A673 (cell line): ENCODE measurements around the gene SLC2A6. TPM values are rescaled to one million over a fixed set of nuclear protein-coding genes. Genes with fewer than 3 reads are reported as not detected.
A peak's percentile ranks its signal among the peaks of the same experiment; 100 is the strongest.

Experiments
- BruUV-seq: library from RNA; stranded (reverse); fragments of 400-500 nt; replicated peaks from 2 replicates; lab custom pipeline; 2021; lab: Mats Ljungman, UMichigan
- CTCF ChIA-PET: fragments of 300-600 bp; sonication (Branson Sonifier 250); formaldehyde crosslinking; loops from one replicate; lab custom pipeline; 2022; ENCODE audit warnings: antibody characterized with exemption; lab: Charles Lee
- POLR2A ChIA-PET: fragments of 300-600 bp; sonication (Branson Sonifier 250); formaldehyde crosslinking; loops from one replicate; lab custom pipeline; 2022; ENCODE audit warnings: antibody characterized with exemption; ENCODE audit not compliant: low non-redundant PET; lab: Charles Lee
- DNase-seq: peaks from one replicate; pipeline ENCODE4 v3.0.0-alpha.2; 2015; ENCODE audit warnings: low spot score
- H3K27ac ChIP-seq: fragments of 200-600 bp; sonication (generic); 2 replicates; pipeline ENCODE4 v1.5.1; 2016; ENCODE audit warnings: mixed run types, low read depth, mild to moderate bottlenecking, mixed read lengths, antibody characterized with exemption, low read length; ENCODE audit not compliant: poor library complexity, severe bottlenecking
- H3K27me3 ChIP-seq: fragments of 200-600 bp; sonication (generic); replicated peaks from 2 replicates; pipeline ENCODE4 v1.6.1; 2017; ENCODE audit warnings: mixed run types, low read depth, mild to moderate bottlenecking, mixed read lengths, antibody characterized with exemption, low read length; ENCODE audit not compliant: insufficient read depth, poor library complexity
- H3K36me3 ChIP-seq: fragments of 200-600 bp; sonication (generic); 2 replicates; pipeline ENCODE4 v1.6.1; 2016; ENCODE audit warnings: mixed run types, mild to moderate bottlenecking, mixed read lengths, antibody characterized with exemption, low read length; ENCODE audit not compliant: insufficient read depth, poor library complexity, severe bottlenecking
- H3K4me1 ChIP-seq: fragments of 200-600 bp; sonication (generic); 2 replicates; pipeline ENCODE4 v1.6.1; 2017; ENCODE audit warnings: mixed run types, mild to moderate bottlenecking, mixed read lengths, antibody characterized with exemption, low read length; ENCODE audit not compliant: insufficient read depth, poor library complexity, severe bottlenecking
- H3K4me3 ChIP-seq: fragments of 200-600 bp; sonication (generic); 2 replicates; pipeline ENCODE4 v1.5.1; 2016; ENCODE audit warnings: low read depth, mixed run types, mild to moderate bottlenecking, mixed read lengths, low read length; ENCODE audit not compliant: poor library complexity, severe bottlenecking
- H3K9me3 ChIP-seq: fragments of 200-600 bp; sonication (generic); 2 replicates; pipeline ENCODE4 v1.6.1; 2016; ENCODE audit warnings: mixed run types, low read depth, mild to moderate bottlenecking, mixed read lengths, antibody characterized with exemption, low read length; ENCODE audit not compliant: poor library complexity, severe bottlenecking
- EZH2 ChIP-seq: fragments of 200-600 bp; sonication (generic); IDR thresholded peaks from 2 replicates; pipeline ENCODE4 v1.6.1; 2017; ENCODE audit warnings: borderline replicate concordance, low read depth, mild to moderate bottlenecking, mixed read lengths, antibody characterized with exemption, low read length; ENCODE audit not compliant: poor library complexity, severe bottlenecking
- intact Hi-C: fragments of 100-400 bp; cut with micrococcal nuclease; formaldehyde crosslinking; loops from one replicate; pipeline ENCODE4 v1.10.0; 2022; ENCODE audit not compliant: unreplicated experiment
- total RNA-seq: library from RNA; stranded (reverse); gene quantifications from 2 replicates; pipeline ENCODE4 v1.2.3, GENCODE V29; 2021
- TF ChIP-seq, protein P1 (sequence below): fragments of 300-800, 200-600 bp; sonication (generic); conservative IDR thresholded peaks from 2 replicates; pipeline ENCODE4 v1.5.1; 2017; ENCODE audit warnings: low read depth, mild to moderate bottlenecking, antibody characterized with exemption, low read length, moderate library complexity, mixed read lengths

The SLC2A6 gene
- total RNA-seq, 1 experiment from 2014 or later, result 1.8 TPM

DNA sequence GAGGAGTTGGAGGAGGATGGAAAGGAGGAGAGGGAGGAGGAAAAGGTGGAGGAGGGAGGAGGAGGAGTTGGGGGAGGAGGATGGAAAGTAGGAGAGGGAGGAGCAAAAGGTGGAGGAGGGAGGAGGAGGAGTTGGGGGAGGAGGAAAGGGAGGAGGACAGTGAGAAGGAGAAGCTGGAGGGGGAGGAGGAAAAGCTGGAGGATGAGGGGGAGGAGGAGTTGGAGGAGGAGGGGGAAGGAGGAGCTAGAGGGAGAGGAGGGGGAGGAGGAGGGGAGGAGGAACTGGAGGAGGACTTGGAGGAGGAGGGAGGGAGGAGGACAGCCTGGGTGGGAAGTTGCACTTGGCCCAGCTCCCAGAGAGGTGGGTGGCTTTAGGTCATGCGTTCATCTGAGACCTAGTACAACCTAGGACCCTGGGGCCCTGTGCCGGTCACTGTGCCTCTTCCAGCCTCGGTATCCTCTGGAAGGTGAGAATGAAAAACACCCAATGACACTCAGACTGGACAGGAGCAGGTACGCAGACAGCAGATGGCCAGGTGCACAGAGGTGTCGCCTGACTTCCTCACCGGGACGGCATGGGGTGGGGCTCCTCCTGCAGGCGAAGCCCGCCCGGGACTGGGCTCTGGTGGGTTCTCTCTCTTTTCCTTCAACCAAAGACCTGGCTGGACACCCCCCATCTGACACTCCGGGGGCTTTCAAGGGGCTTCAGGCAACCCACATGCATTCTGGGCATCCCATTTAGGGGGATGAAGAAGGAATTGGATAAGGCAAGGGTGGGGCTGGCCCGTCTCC lies 12.2 kb upstream of the SLC2A6 start:
- intact Hi-C loops, result no loop called here
- no peaks in the 10 kb centered on the region for H3K9me3 ChIP-seq
- DNase-seq, result peak; percentile 22
- no TSS peak for BruUV-seq
- H3K27me3 ChIP-seq, result no peaks in the 10 kb centered on the region
- no peak overlapping the region for H3K27ac ChIP-seq
- no peaks in the 10 kb centered on the region for H3K36me3 ChIP-seq
- TF ChIP-seq EZH2, result no peak
- TF ChIP-seq, protein P1, sequence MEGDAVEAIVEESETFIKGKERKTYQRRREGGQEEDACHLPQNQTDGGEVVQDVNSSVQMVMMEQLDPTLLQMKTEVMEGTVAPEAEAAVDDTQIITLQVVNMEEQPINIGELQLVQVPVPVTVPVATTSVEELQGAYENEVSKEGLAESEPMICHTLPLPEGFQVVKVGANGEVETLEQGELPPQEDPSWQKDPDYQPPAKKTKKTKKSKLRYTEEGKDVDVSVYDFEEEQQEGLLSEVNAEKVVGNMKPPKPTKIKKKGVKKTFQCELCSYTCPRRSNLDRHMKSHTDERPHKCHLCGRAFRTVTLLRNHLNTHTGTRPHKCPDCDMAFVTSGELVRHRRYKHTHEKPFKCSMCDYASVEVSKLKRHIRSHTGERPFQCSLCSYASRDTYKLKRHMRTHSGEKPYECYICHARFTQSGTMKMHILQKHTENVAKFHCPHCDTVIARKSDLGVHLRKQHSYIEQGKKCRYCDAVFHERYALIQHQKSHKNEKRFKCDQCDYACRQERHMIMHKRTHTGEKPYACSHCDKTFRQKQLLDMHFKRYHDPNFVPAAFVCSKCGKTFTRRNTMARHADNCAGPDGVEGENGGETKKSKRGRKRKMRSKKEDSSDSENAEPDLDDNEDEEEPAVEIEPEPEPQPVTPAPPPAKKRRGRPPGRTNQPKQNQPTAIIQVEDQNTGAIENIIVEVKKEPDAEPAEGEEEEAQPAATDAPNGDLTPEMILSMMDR, result no peak
- POLR2A ChIA-PET, result interaction anchor here (0.6 to 0.7 kb wide), 2 partner anchors 87 to 205 kb away, joined by 5 to 22 read pairs; no protein-coding TSS in a partner anchor
- no peak overlapping the region for H3K4me3 ChIP-seq
- CTCF ChIA-PET, result interaction anchor here (0.7 kb wide), 1 partner anchor 301 kb away, joined by 5 read pairs; no protein-coding TSS in a partner anchor
- H3K4me1 ChIP-seq, result no peaks in the 10 kb centered on the region

DNA sequence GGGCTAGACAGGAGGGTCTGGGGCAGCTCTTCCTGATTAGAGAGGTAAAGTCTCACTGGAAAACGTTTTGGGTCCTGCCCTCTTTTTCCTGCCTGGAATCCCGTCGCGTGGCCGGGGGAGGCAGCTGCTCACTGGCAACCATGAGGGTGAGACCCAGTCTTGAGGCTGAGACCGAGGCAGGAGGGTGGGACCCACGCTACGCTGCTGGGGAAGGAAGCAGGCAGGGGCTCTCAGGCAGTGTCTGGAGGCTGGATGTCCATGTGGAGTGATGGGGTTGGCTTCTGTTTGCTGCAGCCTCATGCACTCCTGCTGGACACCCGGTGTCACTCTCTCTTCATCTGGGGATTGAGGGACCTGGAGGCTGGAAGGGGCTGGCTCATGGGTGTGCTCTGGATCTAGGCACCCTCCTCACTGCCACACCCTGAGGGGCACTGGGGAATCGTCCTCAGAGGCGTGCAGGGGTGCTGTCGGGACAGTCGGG lies 11.3 kb upstream of the SLC2A6 start:
- Histone ChIP-seq H3K4me1 (no peaks in the 10 kb centered on the region), H3K27ac (no peak overlapping the region), H3K36me3 (no peaks in the 10 kb centered on the region), H3K9me3 (no peaks in the 10 kb centered on the region), H3K27me3 (no peaks in the 10 kb centered on the region), H3K4me3 (no peak overlapping the region)
- DNase-seq, result no peak
- intact Hi-C loops, result no loop called here
- TF ChIP-seq, protein P1, result no peak
- no peak for TF ChIP-seq EZH2
- POLR2A ChIA-PET, result interaction anchor here (0.6 kb wide), 1 partner anchor 205 kb away, joined by 5 read pairs; no protein-coding TSS in a partner anchor
- no TSS peak for BruUV-seq
- CTCF ChIA-PET, result no interaction called here

DNA sequence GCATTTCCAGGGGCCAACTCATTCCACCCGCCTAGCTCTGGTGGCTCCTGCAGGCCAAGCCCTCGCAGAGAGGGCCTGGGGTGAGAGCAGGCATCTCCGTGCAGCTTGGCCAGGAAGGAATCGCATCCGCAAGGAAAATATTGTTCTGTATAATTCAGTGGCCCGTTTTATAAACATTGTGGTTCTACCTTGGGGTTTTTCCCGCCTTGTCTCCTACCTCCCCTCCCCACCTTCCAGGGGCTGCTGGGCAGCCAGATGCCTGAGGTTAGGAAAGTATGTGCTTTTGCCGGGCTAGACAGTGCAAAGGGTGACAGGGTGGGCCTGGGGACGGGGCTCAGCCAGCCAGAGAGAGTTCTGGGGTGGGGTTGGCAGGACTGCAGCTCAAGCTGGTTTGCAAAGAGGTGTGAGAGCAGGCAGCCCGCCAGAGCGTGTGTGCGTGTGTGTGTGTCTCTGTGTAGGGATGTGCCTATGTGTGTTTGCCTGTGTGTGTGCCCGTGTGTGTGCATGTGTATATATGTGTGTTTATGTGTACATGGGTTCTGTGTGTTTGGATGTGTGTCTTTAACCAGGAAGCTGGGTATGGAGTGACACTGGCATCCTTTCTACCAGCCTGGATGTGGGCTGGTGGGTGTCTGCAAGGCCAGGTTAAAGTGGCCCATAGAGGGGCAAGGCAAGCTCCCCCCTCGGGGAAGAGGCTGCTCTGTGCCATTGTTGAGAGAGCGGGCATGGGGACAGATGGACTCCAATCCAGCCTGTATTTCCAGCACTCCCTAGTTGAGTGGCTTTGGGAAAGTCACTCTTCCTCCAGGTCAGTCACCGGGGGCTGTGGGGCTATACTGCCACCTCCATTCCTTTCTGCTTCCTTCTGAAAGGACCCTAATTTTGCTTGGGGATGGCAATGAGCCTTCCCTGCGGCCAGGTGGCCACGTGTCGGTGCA lies 10.6 kb upstream of the SLC2A6 start:
- TF ChIP-seq, protein P1, result no peak
- TF ChIP-seq EZH2, result no peak
- no peaks in the 10 kb centered on the region for H3K9me3 ChIP-seq
- no peak for DNase-seq
- intact Hi-C loops, result no loop called here
- peaks cover 3% of the 10 kb centered on the region for H3K4me1 ChIP-seq
- H3K4me3 ChIP-seq, result no peak overlapping the region
- BruUV-seq, result no TSS peak
- H3K27me3 ChIP-seq, result no peaks in the 10 kb centered on the region
- ChIA-PET POLR2A (no interaction called here), CTCF (no interaction called here)
- H3K36me3 ChIP-seq, result no peaks in the 10 kb centered on the region
- H3K27ac ChIP-seq, result no peak overlapping the region
